ENCODE data around the gene LRPAP1.

- no peak for TF ChIP-seq CTCF (conservative IDR thresholded peaks at IDR 0.05 in 1 of 2, IDR thresholded peaks at IDR 0.05 in 1 of 2; ENCODE audit: low read depth in 1 of 2, low read length in 2 of 2)
- TF ChIP-seq EZH2 (IDR thresholded peaks at IDR 0.05; ENCODE audit: low read length, missing control alignments): no peak
These were observed 12.6 kb downstream of the LRPAP1 start for GRCh38 chr4:3519468-3520264.

Measured in fibroblast of lung (primary cell).